ENCODE measurements around the gene MRPS34.

MRPS34 gene

DNA sequence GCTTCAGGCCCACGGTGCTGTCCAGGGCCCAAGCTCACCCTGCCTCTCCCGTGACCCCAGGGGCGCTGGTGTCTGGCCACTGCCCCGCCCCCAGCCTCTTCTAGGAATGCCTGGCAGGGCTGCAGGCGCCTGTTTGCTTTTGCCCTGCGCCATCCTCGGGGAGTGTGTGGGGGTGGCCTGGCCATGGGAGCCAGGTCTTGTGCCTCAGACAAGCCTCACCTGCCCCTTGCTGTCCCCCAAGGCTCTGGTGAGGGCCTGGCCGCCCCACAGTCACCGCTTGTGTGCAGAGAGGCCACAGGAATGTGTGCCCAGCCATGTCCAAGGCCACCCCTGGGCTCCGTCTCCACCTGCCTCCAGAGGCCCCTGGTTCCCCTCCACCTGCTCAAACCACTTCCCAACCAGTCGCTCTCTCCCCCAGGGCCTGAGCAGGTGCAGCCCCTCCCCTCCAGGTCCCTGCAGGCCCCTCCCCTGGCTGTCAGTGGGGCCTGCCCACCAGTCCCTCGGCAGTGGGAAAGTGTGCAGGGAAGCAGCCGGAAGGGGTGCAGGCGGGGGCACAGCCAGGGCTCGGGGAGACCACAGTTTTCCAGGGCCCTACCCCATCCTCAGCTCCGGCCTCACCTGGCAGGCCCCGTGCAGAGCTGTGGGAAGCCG is 21.4 kb upstream of the MRPS34 start:
- DNase-seq (ENCODE audit: low read depth): no peak

DNA sequence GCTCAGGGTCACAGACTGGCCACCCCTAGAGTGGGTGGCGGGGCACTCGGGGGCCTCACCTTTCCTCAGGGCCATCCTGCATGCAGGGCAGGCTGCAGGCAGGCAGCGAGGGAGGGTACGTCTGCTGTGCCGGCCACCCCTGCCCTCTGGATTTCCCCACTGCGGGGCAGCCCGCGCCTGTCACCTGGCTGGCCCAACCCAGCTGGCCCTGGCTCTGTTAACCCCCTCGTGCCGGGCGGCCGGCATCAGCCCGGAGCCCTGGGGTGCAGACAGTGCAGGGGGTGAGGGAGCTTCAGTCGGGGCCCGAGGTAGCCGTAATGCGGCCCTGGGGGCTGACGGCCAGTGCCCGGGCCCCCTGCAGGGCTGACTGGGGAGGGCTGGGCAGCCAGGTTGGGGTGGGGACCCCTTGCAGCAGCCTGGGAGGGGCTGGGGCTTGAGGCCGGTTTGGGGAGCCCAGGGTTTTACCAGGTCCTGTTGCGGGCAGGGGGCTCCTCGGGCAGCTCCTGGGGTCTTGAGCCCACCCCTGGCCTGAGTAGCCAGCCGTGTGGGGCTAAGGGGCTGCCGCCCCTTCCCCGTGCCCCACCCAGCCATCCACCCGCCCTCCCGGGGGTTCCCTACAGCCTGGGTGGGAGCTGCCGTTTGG is 20.8 kb upstream of the MRPS34 start, which contains the start of gene IGFALS:
IGFALS (minus strand) TSS at position 128 of the 643 bp plus-strand sequence; CDS start at position 75, 53 bp downstream.
- no peak for DNase-seq (ENCODE audit: low read depth)

DNA sequence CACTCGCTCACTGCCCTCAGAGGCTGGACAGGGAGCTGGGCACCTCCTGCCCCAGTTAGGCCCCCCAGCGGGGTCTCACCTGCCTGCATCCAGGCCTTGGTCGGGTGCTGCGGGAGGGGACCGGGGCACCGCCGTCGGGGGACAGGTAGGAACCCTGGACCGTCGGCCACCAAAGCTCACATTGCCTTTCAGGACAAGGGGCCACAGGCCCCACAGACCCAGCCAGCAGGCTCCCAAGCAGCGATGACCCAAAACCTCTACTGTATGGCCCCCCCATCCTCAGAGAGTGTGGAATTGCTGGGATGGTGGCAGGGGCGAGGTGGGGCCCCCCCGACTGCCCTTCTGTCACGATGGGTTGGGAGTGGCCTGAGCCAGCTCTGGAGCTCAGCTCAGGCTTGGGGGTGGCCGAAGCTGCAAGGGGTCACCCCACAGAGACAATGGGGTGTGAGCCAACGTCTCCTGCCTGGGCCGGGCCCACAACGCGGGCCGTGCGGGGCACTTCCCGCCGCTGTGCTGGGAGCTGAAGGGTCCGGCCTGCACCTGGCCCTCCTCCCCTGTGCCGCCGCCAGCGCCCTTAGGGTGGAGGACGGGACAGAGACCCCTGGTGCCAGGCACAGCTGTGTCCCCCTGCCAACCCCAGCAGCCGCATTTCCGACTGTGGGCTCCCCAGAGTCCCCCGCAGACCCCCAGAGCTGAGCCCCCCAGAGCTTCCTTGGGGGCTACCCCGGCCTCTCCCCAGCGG is 20.1 kb upstream of the MRPS34 start:
- DNase-seq (ENCODE audit: low read depth): no peak

DNA sequence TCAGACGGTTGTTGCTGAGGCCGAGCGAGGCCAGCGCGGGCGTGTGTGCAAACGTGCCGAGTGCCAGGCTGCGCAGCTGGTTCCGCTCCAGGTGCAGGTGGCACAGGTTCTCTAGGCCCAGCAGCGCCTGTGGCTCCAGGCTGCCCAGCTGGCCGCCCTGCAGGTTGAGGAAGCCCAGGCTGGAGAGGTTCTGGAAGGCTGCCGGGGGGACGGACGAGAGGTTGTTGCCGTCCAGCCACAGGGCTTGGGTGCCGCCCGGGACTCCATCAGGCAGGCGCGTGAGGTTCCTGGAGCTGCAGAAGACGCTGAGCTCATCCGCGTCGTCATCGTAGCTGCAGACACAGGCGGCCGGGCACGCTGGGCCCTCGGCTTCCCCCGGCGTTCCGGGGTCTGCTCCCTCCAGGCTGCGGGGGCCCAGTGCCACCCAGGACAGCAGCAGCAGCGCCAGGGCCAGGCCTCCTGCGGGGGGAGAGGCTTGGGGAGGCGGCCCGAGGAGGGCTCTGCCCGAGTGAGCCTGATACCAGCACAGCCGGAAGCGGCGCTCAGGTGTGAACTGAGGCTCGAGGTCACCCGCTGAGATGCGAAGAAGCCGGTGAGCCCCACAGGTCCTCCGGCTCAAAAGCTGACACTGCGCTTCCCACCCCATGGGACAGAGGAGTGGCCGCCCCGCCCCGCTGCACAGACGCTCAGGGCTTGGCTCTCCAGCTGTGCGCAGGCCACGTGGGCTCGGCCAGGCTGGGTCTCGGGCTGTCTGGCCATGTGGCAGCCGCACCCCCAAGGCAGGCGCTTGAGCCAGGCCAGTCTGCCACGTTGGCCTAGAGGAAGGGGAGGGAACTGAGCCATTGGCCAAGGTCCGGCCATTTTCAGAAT is 19.2 kb upstream of the MRPS34 start:
- no peak for DNase-seq (ENCODE audit: low read depth)

DNA sequence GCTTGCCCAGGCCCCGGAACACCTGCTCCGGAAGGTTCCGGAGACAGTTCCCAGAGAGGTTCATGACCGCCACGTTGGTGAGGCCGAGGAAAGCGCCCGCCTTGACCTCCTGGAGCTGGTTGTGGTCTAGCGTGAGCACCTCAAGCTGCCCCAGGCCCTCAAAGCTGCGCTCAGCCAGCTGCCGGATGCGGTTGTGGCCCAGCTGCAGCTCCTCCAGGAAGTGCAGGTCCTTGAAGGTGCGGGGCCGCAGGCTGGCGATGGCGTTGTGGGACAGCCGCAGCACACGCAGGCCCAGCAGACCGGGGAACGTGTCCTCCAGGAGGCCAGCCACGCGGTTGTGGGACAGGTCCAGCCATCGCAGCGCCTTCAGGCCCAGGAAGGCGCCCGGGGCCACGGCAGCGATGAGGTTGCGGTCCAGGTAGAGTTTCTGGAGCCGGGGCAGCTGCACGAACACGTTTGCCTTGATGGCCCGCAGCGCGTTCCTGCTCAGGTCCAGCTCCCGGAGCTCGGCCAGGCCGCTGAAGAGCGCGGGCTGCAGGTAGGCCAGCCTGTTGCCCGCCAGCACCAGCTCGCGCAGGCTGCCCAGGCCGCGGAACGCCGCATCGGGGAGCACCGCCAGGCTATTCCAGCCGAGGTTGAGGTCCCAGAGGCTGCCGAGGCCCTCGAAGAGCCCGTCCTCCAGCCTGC is 18.5 kb upstream of the MRPS34 start:
- no peak for DNase-seq (ENCODE audit: low read depth)

DNA sequence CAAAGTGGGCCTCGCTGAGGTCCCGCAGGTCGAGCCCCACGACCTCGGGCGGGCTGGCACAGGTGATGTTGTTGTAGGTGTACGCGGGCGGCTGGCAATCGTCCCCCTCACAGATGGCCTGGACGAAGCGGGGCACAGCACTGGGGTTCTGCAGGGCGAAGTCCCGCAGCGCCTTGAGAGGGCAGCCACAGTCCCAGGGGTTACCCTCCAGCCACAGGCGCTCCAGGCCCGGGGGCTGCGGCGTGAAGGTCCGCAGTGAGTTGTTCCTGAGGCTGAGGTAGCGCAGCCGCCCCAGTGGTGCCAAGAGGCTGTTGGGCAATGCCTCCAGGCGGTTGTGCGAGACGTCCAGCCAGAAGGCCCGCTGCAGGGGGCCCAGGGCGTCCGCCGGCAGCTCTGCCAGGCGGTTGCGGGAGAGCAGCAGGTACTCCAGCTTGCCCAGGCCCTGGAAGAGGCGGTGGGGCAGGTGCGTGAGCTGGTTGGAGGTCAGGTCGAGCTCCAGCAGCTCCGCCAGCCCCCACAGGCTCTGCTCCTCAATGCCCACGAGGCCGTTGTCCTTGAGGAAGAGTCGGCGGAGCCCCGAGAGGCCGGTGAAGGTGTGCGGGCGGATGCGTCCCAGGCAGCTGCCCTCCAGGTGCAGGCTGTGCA is 17.8 kb upstream of the MRPS34 start:
- DNase-seq (ENCODE audit: low read depth): no peak

DNA sequence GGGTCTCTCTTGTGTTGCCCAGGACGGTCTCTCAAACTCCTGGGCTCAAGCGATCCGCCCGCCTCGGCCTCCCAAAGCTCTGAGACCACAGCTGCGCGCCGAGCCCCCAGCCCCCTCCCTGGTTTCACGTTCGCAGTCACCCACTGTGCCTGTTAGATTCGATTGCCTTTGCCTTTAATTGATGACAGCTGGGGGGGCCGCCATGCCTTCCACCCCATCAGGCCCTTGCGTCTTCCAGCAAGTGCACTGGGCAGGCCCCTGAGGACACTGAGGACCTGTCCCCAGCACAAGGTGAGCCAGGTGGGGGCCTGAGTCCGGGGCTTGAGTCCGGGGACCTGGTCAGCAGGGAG is 17.3 kb upstream of the MRPS34 start:
- DNase-seq (ENCODE audit: low read depth): no peak

DNA sequence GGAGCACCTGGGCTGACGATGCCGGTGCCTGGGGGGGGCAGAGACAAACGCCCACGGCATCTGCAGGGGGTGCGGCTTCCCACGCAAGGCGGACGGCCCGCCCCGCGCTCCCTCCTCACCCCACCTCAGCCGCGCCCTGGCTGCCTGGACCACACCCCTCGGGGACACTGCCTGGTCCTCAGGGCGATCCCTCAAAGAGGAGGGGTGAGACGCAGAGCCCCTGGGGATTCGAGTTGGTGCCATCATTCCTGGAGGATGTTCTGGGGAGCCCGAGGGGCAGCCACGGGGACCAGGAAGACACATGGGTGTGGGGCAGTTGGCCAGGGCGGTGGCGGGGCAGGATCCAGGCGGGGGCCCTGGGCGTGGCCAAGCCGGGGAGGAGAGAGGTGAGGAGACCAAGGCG is 16.7 kb upstream of the MRPS34 start:
- DNase-seq (ENCODE audit: low read depth): no peak

DNA sequence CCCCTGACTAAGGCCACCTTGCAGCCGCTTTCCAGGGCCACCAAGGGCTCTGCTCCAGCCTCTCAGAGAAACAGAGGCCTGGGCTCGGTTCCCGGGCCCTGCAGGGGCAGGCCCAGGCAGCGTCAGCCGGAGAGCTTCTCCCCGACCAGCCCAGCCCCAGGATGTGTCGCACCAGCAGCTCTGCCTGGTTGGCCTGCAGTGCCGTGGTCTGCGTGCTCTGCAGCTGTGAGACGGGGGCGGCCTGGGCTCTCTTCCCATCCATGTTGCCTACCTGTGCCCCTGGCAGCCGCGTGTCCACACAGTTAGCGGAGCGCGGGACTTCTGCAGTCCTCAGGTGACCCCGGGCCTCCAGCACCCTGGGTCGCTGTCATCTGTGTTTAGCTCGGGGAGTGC is 15.8 kb upstream of the MRPS34 start:
- no peak for DNase-seq (ENCODE audit: low read depth)

DNA sequence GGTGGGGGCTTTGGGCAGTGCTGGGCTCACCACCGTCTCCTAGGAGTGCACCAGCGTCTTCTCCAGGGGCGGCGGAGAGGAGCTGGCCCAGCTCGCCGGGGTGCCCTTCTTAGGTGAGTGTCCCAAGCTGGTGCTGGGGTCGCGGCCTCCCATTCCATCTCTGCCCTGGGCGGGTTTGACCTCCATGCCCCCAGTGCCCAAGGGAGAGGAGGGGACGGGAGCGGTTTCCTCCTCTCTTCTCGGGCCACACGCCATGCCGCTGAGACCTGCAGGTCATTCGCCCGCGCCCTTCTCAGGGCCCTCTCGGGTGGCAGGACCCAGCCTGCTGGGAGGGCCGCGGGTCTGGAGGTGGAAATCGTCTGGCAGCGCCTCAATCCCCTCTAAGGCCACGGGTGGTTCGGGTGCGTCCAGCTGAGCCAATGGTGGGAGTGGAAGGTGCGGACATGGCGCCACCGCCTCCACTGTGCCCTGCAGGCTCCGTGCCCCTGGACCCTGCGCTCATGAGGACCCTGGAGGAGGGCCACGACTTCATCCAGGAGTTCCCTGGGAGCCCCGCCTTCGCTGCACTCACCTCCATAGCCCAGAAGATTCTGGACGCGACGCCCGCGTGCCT is 15.3 kb upstream of the MRPS34 start:
- no peak for DNase-seq (ENCODE audit: low read depth)

DNA sequence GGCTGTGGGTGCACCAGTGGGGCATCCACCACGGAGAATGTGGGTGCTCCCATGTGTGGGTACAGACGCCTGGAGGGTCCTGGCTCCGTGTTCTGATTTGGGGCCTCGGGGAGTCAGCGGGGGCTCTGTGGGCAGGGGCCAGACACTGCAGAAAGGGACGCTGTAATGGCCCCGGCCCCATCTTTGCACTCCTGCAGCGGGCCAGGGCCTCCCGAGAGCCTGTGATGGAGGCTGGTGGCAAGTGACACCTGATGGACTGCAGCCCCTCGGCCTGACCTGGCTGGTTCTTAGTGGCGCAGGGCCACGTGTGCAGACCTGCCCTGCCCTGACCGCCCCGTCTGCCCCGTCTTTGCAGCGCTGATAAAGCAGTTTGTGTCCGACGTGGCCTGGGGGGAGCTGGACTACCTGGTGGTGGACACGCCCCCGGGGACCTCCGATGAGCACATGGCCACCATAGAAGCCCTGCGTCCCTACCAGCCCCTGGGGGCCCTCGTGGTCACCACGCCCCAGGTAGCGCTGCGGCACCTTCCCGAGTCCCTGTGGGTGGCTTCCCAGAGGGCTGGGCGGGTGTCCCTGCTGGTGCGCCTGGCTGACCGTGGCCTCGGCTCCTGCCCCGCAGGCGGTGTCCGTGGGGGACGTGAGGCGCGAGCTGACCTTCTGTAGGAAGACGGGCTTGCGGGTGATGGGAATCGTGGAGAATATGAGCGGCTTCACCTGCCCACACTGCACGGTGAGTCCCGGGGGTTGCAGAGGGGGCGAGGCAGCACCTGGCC is 14.6 kb upstream of the MRPS34 start:
- DNase-seq (ENCODE audit: low read depth): no peak

DNA sequence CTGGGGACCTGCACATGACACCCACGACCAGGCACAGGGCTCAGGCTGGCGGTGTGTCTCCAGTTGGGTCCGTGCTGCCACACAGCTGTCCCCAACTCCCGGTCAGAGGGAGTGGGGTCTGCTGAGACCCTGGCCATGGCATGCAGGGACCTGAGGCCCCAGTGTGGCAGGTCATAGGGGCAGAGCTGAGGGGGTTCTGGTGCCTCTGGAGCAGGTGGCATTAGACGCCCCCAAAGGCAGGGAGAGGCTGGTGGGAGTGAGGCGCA is 14.1 kb upstream of the MRPS34 start:
- no peak for DNase-seq (ENCODE audit: low read depth)

DNA sequence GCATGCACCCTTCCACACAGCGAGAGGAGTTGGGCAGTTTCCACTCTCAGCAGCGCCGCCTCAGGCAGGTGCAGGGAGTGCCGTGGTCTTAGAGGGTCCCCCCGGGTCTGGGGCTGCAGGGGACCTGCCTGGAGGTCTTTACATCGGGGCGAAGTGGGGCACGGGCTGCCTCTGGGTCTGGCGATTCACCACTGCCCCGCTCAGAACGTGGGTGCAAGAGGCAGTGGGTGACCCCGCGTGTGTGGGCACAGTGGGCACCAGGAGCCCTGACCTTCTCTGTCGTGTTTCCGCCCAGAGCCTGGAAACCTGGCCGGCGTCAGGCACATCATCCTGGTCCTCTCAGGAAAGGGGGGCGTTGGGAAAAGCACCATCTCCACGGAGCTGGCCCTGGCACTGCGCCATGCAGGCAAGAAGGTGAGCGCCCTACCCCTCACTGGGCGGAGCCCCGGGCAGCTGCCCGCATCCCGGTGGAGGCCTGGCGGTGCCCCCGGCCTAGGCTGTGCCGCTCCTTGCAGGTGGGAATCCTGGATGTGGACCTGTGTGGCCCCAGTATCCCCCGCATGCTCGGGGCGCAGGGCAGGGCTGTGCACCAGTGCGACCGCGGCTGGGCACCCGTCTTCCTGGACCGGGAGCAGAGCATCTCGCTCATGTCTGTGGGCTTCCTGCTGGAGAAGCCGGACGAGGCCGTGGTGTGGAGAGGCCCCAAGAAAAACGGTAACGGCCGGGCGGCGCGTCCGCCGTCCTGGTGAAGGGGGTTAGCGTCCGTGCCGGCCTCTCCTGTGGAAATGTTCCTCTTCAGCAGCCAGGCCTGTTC is 13.5 kb upstream of the MRPS34 start:
- no peak for DNase-seq (ENCODE audit: low read depth)

DNA sequence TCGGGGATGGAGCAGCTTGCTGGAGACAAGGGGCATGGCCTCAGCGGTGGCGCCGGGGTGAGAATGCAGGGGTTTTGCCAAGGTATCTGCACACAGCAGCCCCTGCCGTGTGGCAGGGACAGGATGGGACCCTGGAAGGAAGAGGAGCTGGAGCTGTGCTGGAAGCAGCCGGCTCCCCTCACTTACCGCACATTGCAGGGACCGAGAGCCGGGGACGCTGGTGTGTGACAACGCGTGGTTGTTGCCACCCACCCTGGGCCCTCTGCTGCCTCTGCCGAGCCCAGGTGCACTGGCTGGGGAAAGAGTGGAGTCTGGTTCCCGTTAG is 12.9 kb upstream of the MRPS34 start:
- no peak for DNase-seq (ENCODE audit: low read depth)

DNA sequence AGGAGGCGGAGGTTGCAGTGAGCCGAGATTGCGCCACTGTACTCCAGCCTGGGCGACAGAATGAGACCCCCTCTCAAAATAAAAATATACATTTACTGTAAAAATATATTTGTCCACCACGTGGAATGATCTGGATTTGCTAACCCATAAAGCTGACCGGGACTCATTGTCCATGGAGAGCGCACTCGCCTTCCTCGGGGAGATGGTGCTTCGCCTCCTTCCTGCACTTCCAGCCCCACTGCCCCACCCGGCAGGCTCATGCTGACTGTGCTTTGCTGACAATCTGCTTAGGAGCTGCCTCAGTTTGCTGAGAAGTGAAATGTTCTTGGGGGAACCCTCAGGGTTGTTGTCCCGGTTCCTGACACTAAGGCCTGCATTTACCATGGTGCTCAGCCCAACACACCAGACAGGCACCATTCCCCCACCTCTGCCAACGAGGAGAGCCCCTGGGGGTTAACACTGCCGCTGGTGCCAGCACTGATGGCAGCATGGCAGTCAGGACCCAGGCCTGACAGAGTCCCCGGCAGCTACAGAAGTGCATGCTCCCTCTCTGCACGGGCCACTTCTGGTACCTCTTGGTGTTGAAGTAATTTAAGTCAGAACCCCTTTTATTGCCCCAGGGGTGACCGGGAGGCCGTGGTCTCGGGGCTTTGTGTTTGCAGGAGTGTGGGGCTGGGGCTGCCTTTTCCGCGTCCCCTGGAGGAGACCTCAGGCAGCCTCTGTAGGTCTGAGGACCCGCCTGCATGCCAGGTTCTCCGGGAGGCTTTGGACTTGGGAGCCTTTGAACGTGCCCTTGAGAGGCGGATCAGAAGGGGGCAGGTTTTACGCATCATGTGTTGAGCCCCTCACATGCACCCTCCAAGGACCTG is 12.3 kb upstream of the MRPS34 start:
- DNase-seq (ENCODE audit: low read depth): no peak

DNA sequence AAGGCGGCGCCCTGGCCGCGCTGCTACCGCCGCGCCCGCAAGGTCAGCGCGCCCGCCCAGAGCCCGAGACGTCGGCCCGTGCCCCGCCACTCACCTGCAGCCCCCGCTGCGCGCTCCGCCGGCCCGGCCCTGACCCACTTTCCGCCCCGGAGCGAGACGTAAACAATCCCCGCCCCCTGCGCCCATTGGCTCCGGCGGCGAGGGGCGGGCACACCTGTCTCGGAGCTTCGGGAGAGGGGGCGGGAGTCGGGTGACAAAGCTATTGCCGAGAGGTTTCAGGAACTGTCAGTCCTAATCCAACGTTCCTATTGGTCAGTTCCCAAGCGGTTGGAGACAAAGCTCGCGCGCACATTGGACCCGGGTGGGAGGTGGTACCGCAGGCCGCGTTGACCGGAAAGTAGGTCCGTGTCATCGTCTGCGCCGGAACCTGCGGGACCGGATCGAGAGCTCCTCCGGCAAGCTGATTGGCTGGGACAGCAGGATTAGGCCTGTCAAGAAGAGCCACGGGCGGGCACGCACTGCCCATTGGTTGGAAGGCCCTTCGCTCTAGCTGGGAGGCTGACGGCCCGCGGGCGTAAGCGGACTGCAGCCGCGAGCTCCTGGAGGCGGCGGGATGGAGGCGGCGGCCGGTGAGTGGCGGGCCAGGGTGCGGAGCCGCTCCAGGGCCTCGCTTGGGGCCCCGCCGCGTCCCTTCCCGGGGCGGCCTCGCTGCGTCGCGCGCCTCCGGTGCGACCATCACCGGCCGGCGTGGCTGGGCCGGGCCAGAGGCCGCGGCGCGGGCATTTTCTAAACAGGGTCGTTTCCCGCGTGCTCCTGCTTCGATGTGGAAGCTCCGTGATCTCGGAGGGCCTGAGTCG is 9.7 kb upstream of the MRPS34 start, which contains the start of the genes NUBP2 and SPSB3:
NUBP2 (plus strand) TSS at position 553 of the 857 bp plus-strand sequence; CDS start at position 614, 61 bp downstream.
SPSB3 (minus strand) TSS at position 164 of the 857 bp plus-strand sequence. CDS start 1,088 bp downstream, outside the sequence.
- peak; percentile 100 for DNase-seq (ENCODE audit: low read depth)

DNA sequence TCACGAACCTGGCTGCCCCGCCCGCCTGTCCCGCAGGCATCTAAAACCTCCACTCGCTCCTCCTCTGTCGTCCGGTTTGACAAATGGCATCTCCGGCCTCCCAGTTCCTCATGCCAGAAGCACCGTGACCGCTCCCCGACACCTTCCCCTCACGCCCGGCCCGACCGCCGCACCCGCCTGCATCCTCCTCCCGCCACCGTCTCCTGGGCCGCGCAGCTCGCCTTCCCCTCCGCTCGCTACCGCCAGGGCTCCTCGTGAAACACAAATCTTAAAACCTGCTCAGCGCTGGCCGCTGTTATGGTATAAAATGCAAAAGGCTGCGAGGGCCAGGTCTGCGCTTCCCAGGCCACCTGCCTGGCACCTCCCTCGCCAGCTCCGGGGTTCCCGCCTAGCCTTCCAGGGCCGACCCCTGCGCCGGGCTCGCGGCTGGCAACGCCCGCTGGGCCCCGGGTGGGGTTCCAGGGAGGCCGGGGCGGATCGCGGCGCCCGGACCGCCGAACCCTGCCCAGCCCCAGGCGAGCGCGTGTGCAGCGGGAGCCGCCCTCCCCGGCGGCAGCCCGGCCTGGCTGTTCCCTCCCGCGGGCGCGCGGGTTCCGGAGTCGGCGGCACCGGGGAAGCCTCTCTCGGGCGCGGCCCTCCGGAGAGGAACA is 8.9 kb upstream of the MRPS34 start:
- DNase-seq (ENCODE audit: low read depth): peak; percentile 41

All from ELR (cell line).